CD4-positive, alpha-beta T cell (primary cell): ENCODE results near the gene ALDH6A1. TPM values are rescaled to one million over a fixed set of nuclear protein-coding genes. Genes with fewer than 3 reads are reported as not detected.

ENCODE experiments used
- ATAC-seq: fragments of 200-7000 bp; cut with Tn5 transposase; one replicate; pipeline ENCODE4 v1.10.0; 2022; ENCODE audit warnings: mild to moderate bottlenecking; ENCODE audit not compliant: poor library complexity
- CTCF ChIA-PET: fragments of 350-600 bp; sonication (Branson Sonifier 250); formaldehyde crosslinking; loops from one replicate; lab custom pipeline; 2021; ENCODE audit warnings: antibody characterized with exemption, inconsistent platforms; lab: Charles Lee
- POLR2A ChIA-PET: fragments of 350-600 bp; sonication (Branson Sonifier 250); formaldehyde crosslinking; loops from one replicate; lab custom pipeline; 2021; ENCODE audit warnings: antibody characterized with exemption, inconsistent platforms; lab: Charles Lee
- DNase-seq, 14 experiments: peaks; one replicate each; pipeline ENCODE4 v3.0.0-alpha.2; 2013 to 2020; ENCODE audit warnings: mixed read lengths in 2 of 14
- H3K27ac ChIP-seq, 2 donors: one replicate each; pipeline versions ENCODE4 v1.5.1 to v1.7.0; 2013; ENCODE audit warnings: low read length in 2 of 2, low read depth in 1 of 2, mild to moderate bottlenecking in 1 of 2
- H3K27me3 ChIP-seq, 2 experiments: 1 replicate in 1 of 2; 2 replicates in 1 of 2; pipeline versions ENCODE4 v1.6.1 to v1.7.0; 2013; ENCODE audit warnings: low read length in 2 of 2, control low read depth in 1 of 2, mild to moderate bottlenecking in 1 of 2, moderate library complexity in 1 of 2; ENCODE audit not compliant: insufficient read depth in 2 of 2, control insufficient read depth in 1 of 2
- H3K36me3 ChIP-seq: one replicate; pipeline ENCODE4 v1.6.1; 2013; ENCODE audit warnings: low read length, control low read depth; ENCODE audit not compliant: insufficient read depth
- H3K4me1 ChIP-seq: one replicate; pipeline ENCODE4 v1.6.1; 2013; ENCODE audit warnings: low read length, control low read depth; ENCODE audit not compliant: insufficient read depth
- H3K4me3 ChIP-seq: one replicate; pipeline ENCODE4 v1.5.1; 2013; ENCODE audit warnings: mild to moderate bottlenecking, low read length, moderate library complexity
- H3K9me3 ChIP-seq, 2 experiments: 1 replicate in 1 of 2; 2 replicates in 1 of 2; pipeline versions ENCODE4 v1.6.1 to v1.7.0; 2013; ENCODE audit warnings: low read length in 2 of 2, mild to moderate bottlenecking in 2 of 2, control low read depth in 1 of 2, moderate library complexity in 1 of 2; ENCODE audit not compliant: control insufficient read depth in 1 of 2, insufficient read depth in 1 of 2
- H3K27ac Mint-ChIP-seq: one replicate; pipeline ENCODE4 v1.8.0; 2020; ENCODE audit warnings: mixed read lengths
- H3K27me3 Mint-ChIP-seq: one replicate; pipeline ENCODE4 v1.8.0; 2021; ENCODE audit warnings: mixed read lengths
- H3K36me3 Mint-ChIP-seq: one replicate; pipeline ENCODE4 v1.8.0; 2021; ENCODE audit warnings: low read depth, mixed read lengths
- H3K4me1 Mint-ChIP-seq: one replicate; pipeline ENCODE4 v1.8.0; 2021; ENCODE audit warnings: low read depth, mixed read lengths
- H3K4me3 Mint-ChIP-seq: one replicate; pipeline ENCODE4 v1.8.0; 2020; ENCODE audit warnings: mild to moderate bottlenecking, mixed read lengths
- H3K9me3 Mint-ChIP-seq: one replicate; pipeline ENCODE4 v1.8.0; 2020; ENCODE audit warnings: mixed read lengths
- CTCF ChIP-seq: fragments of 200-600 bp; IDR thresholded peaks from one replicate; pipeline ENCODE4 v1.8.0; 2022; ENCODE audit warnings: antibody characterized with exemption, mild to moderate bottlenecking
- intact Hi-C, 2 experiments: fragments of 100-400 bp; cut with DNase I in 1 of 2; cut with micrococcal nuclease in 1 of 2; formaldehyde crosslinking; loops; one replicate each; pipeline versions ENCODE4 v1.15.1 to v1.9.0; 2023 to 2025; cut with DNase I, micrococcal nuclease
- total RNA-seq, 174 experiments: library from RNA in 2 of 174; stranded (reverse) in 2 of 174; gene quantifications; one replicate each; pipeline ENCODE4 v1.2.3 and lab custom pipeline; 2021 to 2026

ALDH6A1 gene
- total RNA-seq, 2 experiments from 2014 or later = 5.3 to 6.2 TPM

GRCh38 chr14:74049876-74050495 lies 34.3 kb downstream of the ALDH6A1 start:
- H3K36me3 ChIP-seq = no peaks in the 10 kb centered on the region
- TF ChIP-seq CTCF = no peak
- intact Hi-C loops = no loop called here
- Mint-ChIP-seq H3K27me3 (no peaks in the 10 kb centered on the region), H3K4me1 (no peaks in the 10 kb centered on the region), H3K36me3 (no peaks in the 10 kb centered on the region), H3K27ac (no peak overlapping the region), H3K9me3 (no peaks in the 10 kb centered on the region), H3K4me3 (no peak overlapping the region)
- no peak overlapping the region for H3K4me3 ChIP-seq
- no peaks in the 10 kb centered on the region for H3K27me3 ChIP-seq
- DNase-seq (no peak), ATAC-seq (no peak)
- ChIA-PET POLR2A (no interaction called here), CTCF (interaction anchor here (0.5 to 0.8 kb wide), 2 partner anchors 14 to 36 kb away, joined by 3 to 4 read pairs; no protein-coding TSS in a partner anchor)
- H3K4me1 ChIP-seq = no peaks in the 10 kb centered on the region
- no peaks in the 10 kb centered on the region for H3K9me3 ChIP-seq
- no peak overlapping the region for H3K27ac ChIP-seq

GRCh38 chr14:74048281-74048680 lies 36.0 kb downstream of the ALDH6A1 start:
- Mint-ChIP-seq H3K9me3 (no peaks in the 10 kb centered on the region), H3K4me1 (no peaks in the 10 kb centered on the region), H3K27ac (no peak overlapping the region), H3K27me3 (no peaks in the 10 kb centered on the region), H3K36me3 (no peaks in the 10 kb centered on the region), H3K4me3 (no peak overlapping the region)
- intact Hi-C loops = no loop called here
- no peak for TF ChIP-seq CTCF
- Histone ChIP-seq H3K4me1 (no peaks in the 10 kb centered on the region), H3K27me3 (no peaks in the 10 kb centered on the region), H3K36me3 (no peaks in the 10 kb centered on the region), H3K9me3 (no peaks in the 10 kb centered on the region), H3K4me3 (no peak overlapping the region), H3K27ac (no peak overlapping the region)
- ChIA-PET CTCF (no interaction called here), POLR2A (interaction anchor here (0.6 kb wide), 1 partner anchor 19 kb away, joined by 4 read pairs; no protein-coding TSS in a partner anchor)
- DNase-seq (no peak), ATAC-seq (no peak)

DNA sequence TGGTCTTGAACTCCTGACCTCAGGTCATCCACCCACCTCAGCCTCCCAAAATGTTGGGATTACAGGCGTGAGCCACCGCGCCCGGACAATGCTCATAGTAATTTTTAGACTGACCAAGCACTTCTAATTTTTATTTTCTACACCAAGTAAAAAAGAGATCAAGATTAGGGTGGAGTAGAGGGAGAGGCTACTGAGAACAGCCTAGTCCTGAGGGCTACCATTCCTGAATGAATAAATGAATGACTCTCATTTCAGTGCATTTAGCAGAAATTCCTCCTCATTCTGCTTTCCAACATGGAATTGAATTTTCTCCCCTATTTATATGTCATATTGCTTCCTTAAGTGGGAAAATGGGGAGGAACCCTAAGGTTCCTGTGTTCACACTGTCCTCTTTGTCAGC lies 38.7 kb downstream of the ALDH6A1 start:
- no peak overlapping the region for H3K4me3 ChIP-seq
- intact Hi-C loops = no loop called here
- no peaks in the 10 kb centered on the region for H3K4me1 ChIP-seq
- ChIA-PET POLR2A (no interaction called here), CTCF (no interaction called here)
- Mint-ChIP-seq H3K9me3 (no peaks in the 10 kb centered on the region), H3K27me3 (no peaks in the 10 kb centered on the region), H3K36me3 (no peaks in the 10 kb centered on the region), H3K4me1 (no peaks in the 10 kb centered on the region), H3K4me3 (no peak overlapping the region), H3K27ac (no peak overlapping the region)
- DNase-seq (no peak), ATAC-seq (no peak)
- no peak for TF ChIP-seq CTCF
- H3K9me3 ChIP-seq = no peaks in the 10 kb centered on the region
- H3K27me3 ChIP-seq = no peaks in the 10 kb centered on the region
- no peaks in the 10 kb centered on the region for H3K36me3 ChIP-seq
- no peak overlapping the region for H3K27ac ChIP-seq
